Lower leg skin (tissue), 3 donors: Measurements from ENCODE around the gene PRKAR1B.

ENCODE experiments used
- POLR2A ChIP-seq, 2 donors: fragments of 450-650 bp; IDR thresholded peaks; one replicate each; pipeline ENCODE4 v1.6.1; 2016 to 2017; ENCODE audit warnings: antibody characterized with exemption in 2 of 2, mild to moderate bottlenecking in 1 of 2, moderate library complexity in 1 of 2
- TF ChIP-seq, protein P1 (sequence below), 3 donors: fragments of 450-650 bp; IDR thresholded peaks; one replicate each; pipeline ENCODE4 v1.5.1; 2016; ENCODE audit warnings: antibody characterized with exemption in 3 of 3, mild to moderate bottlenecking in 3 of 3, moderate library complexity in 2 of 3

DNA sequence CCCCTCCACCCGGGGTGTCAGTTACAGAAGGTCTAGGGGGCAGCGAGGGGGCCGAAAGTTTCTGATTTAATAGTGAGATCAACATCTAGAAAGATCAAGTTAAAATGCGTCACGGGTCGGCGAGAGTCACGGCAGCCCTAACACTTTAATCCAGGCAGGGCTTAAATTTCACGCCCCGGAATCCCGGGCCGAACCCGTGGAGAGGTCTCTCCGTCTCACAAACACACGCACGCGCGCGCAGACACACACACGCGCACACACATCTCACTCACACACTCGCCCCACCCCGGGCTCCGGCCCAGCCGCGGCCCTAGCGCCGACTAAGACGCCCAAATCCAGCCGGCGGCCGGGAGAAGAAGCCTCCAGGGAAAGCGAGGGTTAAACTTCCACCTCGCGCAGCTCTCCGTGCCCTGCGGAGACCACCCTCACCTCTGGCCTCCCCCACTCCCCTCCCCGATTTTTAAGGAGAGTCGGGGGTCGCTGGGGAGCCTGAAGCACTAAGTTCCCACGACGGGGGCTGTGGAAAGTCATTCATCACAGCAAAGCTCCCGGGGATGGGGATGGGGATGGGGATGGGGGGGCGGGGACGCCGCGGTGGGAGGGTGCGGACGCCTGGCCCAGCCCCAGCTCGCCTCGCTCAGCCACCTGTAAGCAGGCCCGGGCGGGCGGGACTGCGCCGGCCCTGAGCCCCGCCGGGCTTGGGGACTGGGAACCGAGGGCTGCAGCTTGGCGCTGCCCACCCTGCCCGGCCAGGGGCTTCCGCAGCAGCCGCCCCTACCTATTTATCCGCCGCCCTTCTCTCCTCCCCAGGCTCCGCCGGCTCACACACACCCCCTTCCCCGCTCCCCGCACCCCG, 209.1 kb downstream of the PRKAR1B start:
- TF ChIP-seq, protein P1, sequence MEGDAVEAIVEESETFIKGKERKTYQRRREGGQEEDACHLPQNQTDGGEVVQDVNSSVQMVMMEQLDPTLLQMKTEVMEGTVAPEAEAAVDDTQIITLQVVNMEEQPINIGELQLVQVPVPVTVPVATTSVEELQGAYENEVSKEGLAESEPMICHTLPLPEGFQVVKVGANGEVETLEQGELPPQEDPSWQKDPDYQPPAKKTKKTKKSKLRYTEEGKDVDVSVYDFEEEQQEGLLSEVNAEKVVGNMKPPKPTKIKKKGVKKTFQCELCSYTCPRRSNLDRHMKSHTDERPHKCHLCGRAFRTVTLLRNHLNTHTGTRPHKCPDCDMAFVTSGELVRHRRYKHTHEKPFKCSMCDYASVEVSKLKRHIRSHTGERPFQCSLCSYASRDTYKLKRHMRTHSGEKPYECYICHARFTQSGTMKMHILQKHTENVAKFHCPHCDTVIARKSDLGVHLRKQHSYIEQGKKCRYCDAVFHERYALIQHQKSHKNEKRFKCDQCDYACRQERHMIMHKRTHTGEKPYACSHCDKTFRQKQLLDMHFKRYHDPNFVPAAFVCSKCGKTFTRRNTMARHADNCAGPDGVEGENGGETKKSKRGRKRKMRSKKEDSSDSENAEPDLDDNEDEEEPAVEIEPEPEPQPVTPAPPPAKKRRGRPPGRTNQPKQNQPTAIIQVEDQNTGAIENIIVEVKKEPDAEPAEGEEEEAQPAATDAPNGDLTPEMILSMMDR (IDR thresholded peaks at IDR 0.05) = no peak
- TF ChIP-seq POLR2A (IDR thresholded peaks at IDR 0.05) = no peak
